ENCODE measurements around the gene CIAPIN1.
"Not testable (repeated sequence)": the region's sequence is repeated elsewhere in the genome, so short reads cannot be mapped to it uniquely, and the experiment has no call there.

Gene CIAPIN1

GRCh38 chr16:57444711-57445110, 2.5 kb downstream of the CIAPIN1 start:
- no peak for DNase-seq (ENCODE audit: low read depth in 2 of 2, low spot score in 1 of 2)

GRCh38 chr16:57440551-57440950, 6.6 kb downstream of the CIAPIN1 start:
- not testable (repeated sequence) for DNase-seq (ENCODE audit: low read depth in 2 of 2, low spot score in 1 of 2)

- not testable (repeated sequence) for DNase-seq (ENCODE audit: low read depth in 2 of 2, low spot score in 1 of 2)
Measured at GRCh38 chr16:57439947-57440346, 7.2 kb downstream of the CIAPIN1 start.

GRCh38 chr16:57435838-57436237, 11.3 kb downstream of the CIAPIN1 start:
- DNase-seq (ENCODE audit: low read depth in 2 of 2, low spot score in 1 of 2), result no peak

- DNase-seq (ENCODE audit: low read depth in 2 of 2, low spot score in 1 of 2), result no peak
Measured at GRCh38 chr16:57434003-57434402, 13.2 kb downstream of the CIAPIN1 start.

- DNase-seq (ENCODE audit: low read depth in 2 of 2, low spot score in 1 of 2), result no peak
Measured at GRCh38 chr16:57432989-57433388, 14.2 kb downstream of the CIAPIN1 start.

GRCh38 chr16:57432505-57432904, 14.7 kb downstream of the CIAPIN1 start:
- DNase-seq (ENCODE audit: low read depth in 2 of 2, low spot score in 1 of 2), result no peak

- no peak for DNase-seq (ENCODE audit: low read depth in 2 of 2, low spot score in 1 of 2)
Measured at GRCh38 chr16:57430955-57431354, 16.2 kb downstream of the CIAPIN1 start.

- no peak for DNase-seq (ENCODE audit: low read depth in 2 of 2, low spot score in 1 of 2)
Measured at GRCh38 chr16:57427824-57428223, 19.4 kb downstream of the CIAPIN1 start.

- no peak for DNase-seq (ENCODE audit: low read depth in 2 of 2, low spot score in 1 of 2)
Measured at GRCh38 chr16:57427307-57427706, 19.9 kb downstream of the CIAPIN1 start.

- no peak for DNase-seq (ENCODE audit: low read depth in 2 of 2, low spot score in 1 of 2)
Measured at GRCh38 chr16:57426356-57426755, 20.8 kb downstream of the CIAPIN1 start.

- no peak for DNase-seq (ENCODE audit: low read depth in 2 of 2, low spot score in 1 of 2)
Measured at GRCh38 chr16:57424583-57424982, 22.6 kb downstream of the CIAPIN1 start.

- no peak for DNase-seq (ENCODE audit: low read depth in 2 of 2, low spot score in 1 of 2)
Measured at GRCh38 chr16:57423152-57423551, 24.0 kb downstream of the CIAPIN1 start.

GRCh38 chr16:57422026-57422944, 24.9 kb downstream of the CIAPIN1 start:
- DNase-seq (ENCODE audit: low read depth in 2 of 2, low spot score in 1 of 2), result no peak

- DNase-seq (ENCODE audit: low read depth in 2 of 2, low spot score in 1 of 2), result no peak
Measured at GRCh38 chr16:57419506-57419905, 27.7 kb downstream of the CIAPIN1 start.

- no peak for DNase-seq (ENCODE audit: low read depth in 2 of 2, low spot score in 1 of 2)
Measured at GRCh38 chr16:57416084-57416483, 31.1 kb downstream of the CIAPIN1 start.

GRCh38 chr16:57413733-57414132, 33.5 kb downstream of the CIAPIN1 start:
- DNase-seq (ENCODE audit: low read depth in 2 of 2, low spot score in 1 of 2), result no peak

GRCh38 chr16:57413301-57413730, 33.9 kb downstream of the CIAPIN1 start:
- DNase-seq (ENCODE audit: low read depth in 2 of 2, low spot score in 1 of 2), result no peak

GRCh38 chr16:57412584-57412983, 34.6 kb downstream of the CIAPIN1 start:
- no peak for DNase-seq (ENCODE audit: low read depth in 2 of 2, low spot score in 1 of 2)

- DNase-seq (ENCODE audit: low read depth in 2 of 2, low spot score in 1 of 2), result no peak
Measured at GRCh38 chr16:57411362-57411976, 35.7 kb downstream of the CIAPIN1 start.

- no peak for DNase-seq (ENCODE audit: low read depth in 2 of 2, low spot score in 1 of 2)
Measured at GRCh38 chr16:57409870-57410587, 37.2 kb downstream of the CIAPIN1 start.

GRCh38 chr16:57409065-57409464, 38.1 kb downstream of the CIAPIN1 start:
- DNase-seq (ENCODE audit: low read depth in 2 of 2, low spot score in 1 of 2), result no peak

Data from stimulated activated CD8-positive, alpha-beta memory T cell treated with anti-CD3 and anti-CD28 coated beads, Interleukin-4, amount 100 ng/mL, for 1 hour (primary cell).